ENCODE results near the gene CYP27B1.

Gene CYP27B1

DNA sequence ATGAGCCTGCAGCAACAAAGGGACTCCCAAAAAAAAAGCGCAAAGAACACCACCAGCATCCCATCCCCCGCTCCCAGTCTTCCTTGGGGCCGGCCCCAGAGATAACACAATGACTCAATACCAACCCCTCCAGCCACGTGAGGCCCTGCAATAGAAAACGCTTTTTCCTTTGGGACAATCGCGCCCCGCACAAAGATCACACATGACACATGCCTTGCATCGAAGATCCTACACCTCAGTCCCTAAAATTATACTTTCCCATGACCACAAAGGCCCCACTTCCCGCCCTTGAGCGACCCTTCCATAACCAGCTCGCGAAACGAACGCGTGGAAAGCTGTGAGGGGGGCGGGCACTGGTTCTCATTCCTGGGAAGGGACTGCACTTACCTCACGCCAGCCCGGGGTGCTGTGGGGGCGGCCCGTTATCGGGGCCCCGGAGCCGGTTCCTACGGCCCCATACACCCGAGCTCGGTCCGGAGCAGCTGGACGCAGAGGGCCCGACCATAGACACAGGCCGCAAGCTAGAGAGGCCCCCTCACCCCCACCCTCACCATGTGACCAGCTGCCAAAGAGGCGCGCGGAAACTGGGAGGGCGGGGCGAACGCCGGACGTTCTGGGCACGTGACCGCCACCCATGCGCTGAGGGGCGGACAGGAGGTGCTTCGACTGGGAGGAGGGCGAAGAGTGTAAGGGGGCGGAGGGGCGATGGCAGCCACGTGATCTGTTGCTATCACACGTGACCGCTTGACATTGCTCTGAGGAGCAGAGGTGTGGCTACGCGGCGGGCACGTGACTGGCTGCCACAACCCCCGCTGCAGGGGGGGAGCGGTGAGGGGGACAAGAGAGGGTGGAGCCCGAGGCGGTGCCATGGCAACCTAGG lies 14.8 kb downstream of the CYP27B1 start, which contains the start of gene CDK4:
Gene CDK4, minus strand, starts transcription at position 523 of the 880 bp plus-strand sequence. CDS start 593 bp downstream, outside the sequence.
- DNase-seq (ENCODE audit: low read depth) = peak; percentile 96

DNA sequence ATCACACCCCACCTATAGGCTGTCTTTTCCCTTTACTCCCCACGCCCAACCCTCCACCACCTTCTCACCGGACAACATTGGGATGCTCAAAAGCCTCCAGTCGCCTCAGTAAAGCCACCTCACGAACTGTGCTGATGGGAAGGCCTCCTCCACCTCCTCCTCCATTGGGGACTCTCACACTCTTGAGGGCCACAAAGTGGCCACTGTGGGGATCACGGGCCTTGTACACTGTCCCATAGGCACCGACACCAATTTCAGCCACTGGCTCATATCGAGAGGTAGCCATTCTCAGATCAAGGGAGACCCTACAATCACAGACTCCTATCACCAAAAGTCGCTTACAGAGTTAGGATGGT lies 15.5 kb downstream of the CYP27B1 start:
- no peak for DNase-seq (ENCODE audit: low read depth)

DNA sequence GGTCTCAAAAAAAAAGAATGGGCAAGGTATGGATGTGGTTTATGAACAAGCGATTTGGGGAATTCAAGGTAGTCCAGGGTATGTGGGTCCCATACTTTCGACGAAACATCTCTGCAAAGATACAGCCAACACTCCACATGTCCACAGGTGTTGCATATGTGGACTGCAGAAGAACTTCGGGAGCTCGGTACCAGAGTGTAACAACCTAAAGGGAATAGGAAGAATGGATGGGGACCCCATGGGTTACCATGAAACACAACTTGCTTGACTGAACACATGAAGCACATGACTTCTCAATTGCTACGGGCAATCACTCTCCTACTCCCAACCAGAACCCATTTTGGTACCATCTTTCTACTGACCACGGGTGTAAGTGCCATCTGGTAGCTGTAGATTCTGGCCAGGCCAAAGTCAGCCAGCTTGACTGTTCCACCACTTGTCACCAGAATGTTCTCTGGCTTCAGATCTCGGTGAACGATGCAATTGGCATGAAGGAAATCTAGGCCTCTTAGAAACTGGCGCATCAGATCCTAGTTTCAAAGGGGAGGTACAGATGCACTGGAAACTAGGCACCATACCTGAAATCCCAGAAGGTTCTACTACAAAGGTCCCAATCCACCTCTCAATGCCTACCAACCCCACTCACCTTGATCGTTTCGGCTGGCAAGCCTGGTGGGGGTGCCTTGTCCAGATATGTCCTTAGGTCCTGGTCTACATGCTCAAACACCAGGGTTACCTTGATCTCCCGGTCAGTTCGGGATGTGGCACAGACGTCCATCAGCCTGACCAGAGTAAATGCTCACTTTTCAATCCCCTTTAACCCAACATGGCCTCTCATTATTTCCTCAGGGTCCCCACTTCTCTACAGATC lies 16.1 kb downstream of the CYP27B1 start:
- no peak for DNase-seq (ENCODE audit: low read depth)

DNA sequence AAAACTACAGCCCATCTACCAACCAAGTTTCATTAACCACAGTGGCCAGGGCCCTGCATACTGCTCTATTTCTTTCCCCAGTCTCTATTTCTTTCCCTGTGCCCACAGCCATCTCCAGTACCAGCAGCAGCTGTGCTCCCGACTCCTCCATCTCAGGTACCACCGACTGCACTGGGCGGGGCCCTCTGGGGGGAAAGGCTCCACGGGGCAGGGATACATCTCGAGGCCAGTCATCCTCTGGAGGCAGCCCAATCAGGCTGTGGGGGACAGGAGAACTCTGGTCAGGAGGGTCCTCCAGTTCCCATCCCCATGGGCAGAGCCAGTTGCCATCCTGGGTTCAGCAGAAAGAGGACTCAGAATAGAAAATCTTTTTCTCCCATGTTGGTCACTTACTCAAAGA lies 17.8 kb downstream of the CYP27B1 start:
- no peak for DNase-seq (ENCODE audit: low read depth)

DNA sequence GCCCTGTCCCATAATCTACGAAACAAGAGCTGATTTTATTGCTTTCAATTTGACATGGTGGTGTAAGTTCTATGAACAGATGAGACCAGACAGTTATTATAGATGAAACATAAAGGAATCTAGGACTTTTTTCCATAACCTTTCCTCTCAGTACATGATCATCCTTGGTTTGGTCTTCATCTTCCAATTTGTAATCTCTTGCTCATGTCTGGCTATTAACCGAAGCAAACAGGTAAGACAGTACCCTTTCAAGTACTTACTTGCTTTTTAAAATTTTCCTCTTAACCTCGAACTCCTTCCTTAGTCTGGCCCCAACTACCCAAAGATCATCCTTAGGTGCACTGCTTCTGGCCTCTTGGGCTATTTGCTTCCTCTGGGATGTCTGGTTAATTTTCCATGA lies 20.9 kb downstream of the CYP27B1 start:
- DNase-seq (ENCODE audit: low read depth) = no peak

DNA sequence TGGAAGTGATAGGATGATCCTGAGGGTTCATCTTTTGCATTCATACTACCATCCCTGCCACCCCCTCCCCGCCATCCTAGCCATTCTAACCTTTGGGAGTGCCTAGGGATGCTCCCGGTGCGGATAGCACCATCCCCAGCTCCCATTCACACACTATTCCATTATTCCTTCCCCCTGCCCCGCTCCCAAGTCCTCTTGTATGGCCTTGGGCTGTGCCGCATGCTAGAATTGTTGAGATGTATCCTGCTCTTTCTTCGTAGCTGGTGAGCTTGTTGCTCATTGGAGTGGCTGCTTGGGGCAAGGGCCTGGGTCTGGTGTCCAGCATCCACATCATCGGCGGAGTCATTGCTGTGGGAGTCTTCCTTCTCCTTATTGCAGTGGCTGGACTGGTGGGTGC lies 21.4 kb downstream of the CYP27B1 start:
- DNase-seq (ENCODE audit: low read depth) = no peak

DNA sequence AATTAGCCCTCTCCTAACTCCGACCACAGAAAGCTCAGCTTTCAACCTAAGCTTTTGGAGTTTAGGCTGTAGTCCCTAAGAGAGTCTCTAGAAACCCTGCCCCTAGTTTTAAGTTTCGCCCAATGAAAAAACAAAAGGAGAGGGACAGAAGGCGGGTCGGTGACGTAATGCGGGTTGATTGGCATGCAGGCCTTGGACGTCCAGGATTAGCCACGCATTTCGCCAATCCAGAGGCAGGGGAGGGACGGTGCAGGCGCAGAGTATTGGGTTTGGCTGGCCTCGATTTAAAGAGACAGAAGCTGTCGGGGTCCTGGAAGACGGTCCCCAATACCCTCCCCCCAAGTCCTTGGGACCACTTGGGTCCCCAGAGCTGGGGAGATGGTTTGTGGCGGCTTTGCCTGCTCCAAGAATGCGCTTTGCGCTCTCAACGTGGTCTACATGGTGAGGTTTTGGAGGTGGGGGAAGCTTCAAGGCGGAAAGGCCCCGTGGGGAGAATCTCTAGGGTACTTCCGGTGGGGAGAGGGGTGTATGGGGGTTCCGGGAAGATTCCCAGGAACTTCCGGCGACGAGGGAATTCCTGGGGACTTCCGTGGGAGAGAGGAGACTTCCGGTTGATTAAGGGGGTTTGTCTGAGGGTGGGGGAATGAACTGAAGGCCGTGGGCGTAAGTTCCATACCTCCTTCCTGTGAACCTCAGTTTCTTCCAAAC lies 21.9 kb downstream of the CYP27B1 start, which contains the start of gene TSPAN31:
Gene TSPAN31, plus strand, starts transcription at position 263 of the 708 bp plus-strand sequence. Its CDS starts 116 bp downstream, at position 379.
- DNase-seq (ENCODE audit: low read depth) = peak; percentile 90

DNA sequence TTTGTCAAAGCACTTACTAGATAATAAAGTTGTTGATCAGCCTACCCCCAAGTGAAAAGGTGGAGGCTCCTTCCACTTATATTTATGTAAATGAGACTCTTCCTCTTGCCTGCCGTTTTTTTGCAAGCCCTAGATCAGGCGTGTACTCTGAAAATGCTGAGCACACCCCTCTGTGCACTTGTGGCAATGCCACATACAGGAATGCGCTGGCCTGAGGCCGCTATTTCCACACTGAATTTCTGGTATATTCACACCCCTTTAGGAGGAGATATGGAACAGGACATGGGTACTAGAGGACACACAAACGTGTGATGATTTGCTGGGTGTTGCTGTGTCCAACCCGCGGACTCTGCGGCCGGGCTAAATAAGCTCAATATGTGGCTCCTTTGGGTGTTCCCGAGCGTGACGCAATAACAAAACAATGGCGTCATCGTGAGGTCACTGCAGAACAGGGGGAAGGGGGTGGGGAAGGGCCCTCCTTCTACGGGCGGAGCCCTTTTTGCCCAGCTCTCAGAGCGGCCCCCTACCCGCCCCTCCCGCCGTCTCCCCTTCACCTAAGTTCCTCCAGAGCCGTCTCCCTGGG lies 22.6 kb downstream of the CYP27B1 start:
- peak; percentile 31 for DNase-seq (ENCODE audit: low read depth)

DNA sequence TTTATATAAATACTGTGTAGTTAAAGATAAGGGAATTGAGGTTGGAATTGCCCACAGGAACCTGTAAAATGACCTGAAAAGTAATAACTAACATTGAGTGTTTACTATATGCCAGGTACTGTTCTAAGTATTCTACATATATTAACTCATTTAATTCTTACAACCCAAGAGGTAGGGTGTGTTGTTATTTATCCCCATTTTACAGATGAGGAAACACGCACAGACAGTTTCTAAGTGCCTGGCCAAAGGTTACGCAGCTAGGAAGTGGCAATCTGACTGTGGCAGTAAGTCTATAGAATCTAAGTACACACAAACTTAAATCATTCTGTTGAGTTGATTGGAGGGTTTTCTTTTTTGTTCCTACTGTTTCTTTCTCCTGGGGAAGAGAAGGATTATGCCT lies 23.1 kb downstream of the CYP27B1 start:
- DNase-seq (ENCODE audit: low read depth) = no peak

DNA sequence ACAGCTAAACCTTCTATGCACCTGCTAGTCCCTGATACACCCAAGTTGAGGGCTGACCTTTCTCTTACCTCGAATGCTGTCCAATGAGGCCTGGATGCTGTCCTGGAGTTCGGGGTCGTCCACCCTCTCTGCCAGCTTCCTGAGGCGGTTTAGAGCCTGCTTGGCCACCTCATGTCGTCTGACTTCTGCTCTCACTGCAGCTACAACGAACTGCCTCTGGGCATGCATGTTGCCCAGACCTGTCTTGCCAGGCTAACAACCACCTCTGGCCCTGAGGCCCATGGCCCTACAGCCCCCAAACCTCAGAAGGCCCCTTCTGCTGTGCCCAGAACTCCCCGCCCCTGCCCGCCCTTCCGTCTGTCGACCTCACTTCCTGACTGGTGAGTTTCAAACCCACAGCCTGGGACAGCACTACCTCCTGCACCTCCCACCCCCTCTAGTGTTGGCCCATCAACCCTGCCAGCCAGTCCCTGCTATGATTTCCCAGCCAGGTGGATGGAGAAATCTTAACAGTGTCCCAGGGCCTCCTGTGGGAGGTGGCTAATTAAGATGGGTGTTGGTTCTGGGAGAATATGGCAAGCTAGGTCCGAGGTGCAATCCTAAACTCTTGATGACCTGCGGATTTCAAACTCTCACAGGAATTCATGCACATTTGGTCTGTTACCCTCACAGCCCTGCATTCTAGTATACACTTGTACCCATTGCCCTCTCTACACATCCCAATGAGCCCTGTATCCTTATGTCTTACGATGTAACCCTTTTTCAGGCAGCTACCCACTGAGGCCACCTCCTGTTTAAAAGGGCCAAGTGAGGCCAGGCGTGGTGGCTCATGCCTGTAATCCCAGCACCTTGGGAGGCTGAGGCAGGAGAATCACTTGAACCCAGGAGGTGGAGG lies 24.8 kb downstream of the CYP27B1 start:
- peak; percentile 60 for DNase-seq (ENCODE audit: low read depth)

DNA sequence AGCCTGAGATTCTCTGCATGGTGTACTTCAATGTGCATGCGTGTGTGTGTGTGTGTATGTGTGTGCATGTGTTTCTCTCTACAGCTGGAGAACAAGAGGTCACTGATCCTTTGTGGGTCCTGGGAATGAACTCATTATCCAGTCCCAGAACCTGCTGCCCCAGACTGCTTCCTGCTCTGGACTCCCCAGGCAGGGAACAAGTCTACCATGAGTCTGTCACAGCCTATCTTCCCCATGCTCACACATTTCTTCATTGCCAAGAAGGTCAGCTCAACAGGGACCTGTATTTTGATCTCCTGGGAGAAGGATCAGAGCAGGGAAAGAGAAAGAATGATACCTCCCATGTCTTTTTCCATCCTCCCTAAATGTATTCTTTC lies 25.5 kb downstream of the CYP27B1 start:
- DNase-seq (ENCODE audit: low read depth) = no peak

DNA sequence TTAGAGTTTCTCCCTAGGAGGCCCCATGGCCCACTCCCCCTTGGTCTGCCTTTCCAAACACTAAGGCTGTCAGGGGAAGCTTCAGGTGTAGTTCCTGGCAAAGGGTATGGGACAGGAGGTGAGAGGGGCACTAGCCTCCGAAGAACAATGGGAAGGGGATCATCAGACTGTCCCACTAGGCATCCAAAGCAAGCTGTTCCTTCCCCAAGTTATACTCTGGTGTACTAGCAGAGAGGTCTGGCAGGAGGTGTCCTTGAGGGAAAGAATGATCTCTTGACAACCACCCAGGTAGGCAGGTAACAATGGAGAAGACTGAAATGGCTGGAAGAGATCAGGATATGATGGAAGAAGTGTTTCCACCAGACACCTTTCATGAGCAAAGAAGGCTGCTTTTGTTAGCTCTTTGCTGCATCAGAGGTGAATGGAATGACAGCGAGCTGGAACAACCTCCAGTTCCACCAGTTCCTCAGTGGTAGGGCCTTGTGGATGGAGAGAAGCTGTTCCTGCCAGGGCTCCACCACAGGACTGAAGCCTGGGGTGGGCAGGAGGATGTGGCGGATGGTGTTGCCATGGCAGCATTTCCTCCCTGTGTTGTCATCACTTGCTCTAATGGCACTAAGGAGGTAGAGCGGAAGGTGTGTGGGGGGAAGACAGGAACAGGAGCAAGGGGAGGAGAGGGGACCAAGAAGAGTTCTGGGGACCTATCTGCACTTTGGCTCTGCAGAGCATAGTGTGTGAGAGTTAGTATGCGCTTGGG lies 26.0 kb downstream of the CYP27B1 start:
- DNase-seq (ENCODE audit: low read depth) = peak; percentile 56

DNA sequence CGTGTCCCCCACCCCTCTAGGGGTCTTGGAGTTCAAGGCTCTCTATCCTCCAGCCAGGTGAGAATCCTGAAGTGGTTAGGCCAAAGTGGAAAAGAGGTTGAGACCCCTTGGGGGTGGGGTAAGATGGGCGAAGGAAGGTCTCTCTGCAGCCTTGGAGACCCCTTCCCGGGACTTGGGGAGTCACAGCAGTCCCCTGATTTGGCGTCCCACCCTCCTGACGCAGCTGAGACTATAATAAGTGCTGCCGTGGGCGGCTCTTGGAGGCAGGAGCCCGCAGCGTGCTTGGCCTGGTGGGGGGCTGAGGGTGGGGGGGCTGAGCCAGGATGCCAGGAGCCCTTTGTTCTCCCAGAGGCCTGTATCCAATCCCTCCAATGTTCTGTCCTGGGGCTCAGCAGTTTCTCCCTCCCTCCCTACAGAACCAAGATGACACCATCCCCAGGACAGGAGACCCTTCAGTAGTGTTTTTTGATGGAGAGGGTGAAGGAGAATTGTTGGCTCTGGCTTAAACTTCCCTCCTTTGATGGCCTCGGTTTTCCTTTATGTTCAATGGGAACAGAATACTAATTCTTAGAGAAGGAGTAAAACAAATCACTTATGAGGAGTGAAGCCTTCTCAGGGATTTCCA lies 26.9 kb downstream of the CYP27B1 start:
- DNase-seq (ENCODE audit: low read depth) = no peak

DNA sequence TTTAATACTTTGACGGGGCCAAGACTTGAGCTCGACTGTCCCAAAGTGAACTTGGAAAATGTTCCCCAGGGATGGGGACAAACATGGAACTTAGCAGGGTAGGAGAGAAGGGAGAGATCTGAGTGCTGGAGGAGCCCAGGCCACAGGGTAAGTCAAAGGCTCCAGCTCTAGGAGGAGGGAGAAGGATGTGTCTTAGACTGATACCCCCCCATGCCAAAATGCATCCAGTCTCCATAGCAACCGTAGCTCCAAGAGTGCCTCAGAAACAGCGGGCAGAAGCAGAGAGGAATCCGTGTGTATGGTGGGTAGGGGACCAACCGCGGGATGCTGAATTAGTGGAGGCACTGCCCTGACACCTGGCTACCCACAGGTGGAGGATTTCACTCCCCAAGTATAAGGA lies 27.5 kb downstream of the CYP27B1 start:
- no peak for DNase-seq (ENCODE audit: low read depth)

DNA sequence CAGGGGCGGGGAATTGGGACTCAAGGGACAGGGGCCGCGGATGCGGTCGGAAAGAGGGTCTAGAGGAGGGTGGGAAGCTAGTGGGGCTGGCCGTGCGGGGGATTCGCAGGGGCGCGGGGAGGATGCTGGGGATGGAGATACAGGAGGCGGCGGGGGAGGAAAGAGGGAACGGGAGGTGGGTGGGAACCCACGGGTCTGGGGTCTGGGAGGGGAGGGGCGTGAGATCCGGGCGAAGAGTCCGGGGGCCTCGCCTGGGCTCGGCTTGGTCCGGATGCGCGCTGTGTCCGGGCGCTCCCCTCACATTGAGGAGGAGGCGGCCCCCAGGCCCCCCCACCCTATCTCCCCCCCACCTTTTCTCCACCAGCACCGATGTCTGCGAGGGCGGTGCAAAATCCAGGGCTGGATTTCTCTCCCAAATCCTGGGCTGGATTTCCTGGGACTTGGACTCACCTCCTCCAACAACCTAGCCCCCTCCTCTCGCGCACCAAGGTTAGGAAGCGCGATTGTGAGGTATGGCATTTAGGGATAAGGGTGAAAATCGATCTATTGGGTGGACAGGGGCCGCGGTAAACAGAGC lies 28.1 kb downstream of the CYP27B1 start, which contains the start of gene AGAP2:
Gene AGAP2, minus strand, starts transcription at position 82 of the 577 bp plus-strand sequence. CDS start 496 bp downstream, outside the sequence.
- no peak for DNase-seq (ENCODE audit: low read depth)

DNA sequence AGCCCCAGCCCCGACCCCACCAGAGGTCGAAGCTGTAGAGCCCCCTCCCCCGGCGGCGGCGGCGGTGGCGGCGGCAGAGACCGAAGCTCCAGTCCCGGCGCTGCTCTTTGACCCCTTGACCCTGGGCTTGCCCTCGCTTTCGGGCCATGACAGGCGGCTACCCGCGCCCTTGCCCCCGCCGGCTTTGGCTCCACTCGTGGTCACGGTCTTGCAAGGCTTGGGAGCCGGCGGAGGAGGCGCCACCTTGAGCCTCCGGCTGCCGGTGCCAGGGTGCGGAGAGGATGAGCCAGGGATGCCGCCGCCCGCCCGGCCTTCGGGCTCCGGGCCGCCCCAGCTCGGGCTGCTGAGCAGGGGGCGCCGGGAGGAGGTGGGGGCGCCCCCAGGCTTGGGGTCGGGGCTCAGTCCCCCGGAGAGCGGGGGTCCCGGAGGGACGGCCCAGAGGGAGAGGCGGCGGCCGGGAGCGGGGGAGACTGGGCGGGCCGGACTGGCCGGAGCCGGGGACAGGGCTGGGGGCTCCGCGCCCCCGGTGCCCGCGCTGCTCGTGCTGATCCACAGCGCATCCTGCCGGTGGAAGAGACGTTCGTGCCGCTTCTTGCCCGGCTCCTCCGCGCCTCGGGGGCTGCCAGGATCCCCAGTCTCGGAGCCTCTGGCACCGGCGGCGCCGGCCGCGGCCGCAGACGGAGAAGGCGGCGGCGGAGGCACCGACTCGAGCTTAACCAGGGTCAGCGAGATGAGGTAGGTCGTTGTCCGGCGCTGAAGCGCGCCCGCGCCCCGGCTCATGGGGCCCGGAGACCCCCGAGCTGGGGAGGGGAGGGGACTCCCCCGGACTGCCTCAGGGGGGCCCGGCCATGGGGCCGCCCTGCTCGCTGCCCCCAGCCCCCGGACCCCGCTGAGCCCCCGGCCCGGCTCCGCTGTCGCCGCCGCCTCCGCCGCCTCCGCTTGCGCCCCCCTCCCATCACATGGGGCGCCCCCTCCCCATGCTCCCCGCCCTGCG lies 29.1 kb downstream of the CYP27B1 start:
- DNase-seq (ENCODE audit: low read depth) = no peak

DNA sequence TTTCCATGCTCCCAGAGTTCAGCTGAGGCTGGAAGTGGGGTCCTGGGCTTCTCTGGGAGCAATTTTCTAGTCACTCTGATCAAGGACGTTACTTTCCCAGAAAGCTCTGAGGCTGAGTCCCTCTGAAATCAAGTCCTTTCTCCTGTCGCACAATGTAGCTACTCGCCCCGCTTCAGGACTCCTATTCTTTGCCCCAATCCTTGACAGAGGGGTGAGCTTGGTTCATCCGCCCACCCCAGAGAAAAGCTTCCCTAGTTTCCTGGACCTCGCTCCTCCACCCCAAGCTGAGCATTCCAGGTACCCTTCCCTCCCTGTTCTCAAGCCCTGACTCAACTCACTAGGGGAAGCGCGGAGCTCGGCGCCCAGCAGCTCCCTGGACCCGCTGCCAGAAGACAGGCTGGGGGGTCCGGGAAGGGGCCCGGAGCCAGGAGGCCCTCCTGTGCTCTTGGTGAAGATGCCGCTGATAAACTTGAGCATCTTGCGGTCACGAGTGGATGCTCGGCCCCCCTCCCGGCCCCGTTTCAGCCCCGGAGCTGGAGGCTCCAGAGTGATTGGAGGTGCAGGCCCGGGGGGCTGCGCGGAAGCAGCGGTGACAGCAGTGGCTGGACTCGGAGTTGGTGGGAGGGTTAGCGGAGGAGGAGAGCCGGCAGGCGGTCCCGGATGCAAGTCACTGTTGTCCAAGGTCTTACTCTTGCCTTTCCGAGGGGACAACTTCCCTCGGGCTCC lies 30.0 kb downstream of the CYP27B1 start:
- no peak for DNase-seq (ENCODE audit: low read depth)

Measured in stimulated activated CD8-positive, alpha-beta memory T cell treated with anti-CD3 and anti-CD28 coated beads, Interleukin-15, amount 100 ng/mL, for 1 hour (primary cell).